22Rv1 (cell line): ENCODE results near the gene PTTG1.

Experiments
- CTCF ChIP-seq: fragments of 450-650 bp; IDR thresholded peaks from 2 replicates; pipeline ENCODE4 v1.5.1; 2017; ENCODE audit warnings: mild to moderate bottlenecking
- ZFX ChIP-seq: fragments of 450-650 bp; IDR thresholded peaks from 2 replicates; pipeline ENCODE4 v1.6.1; 2017; ENCODE audit warnings: antibody characterized with exemption, borderline replicate concordance

GRCh38 chr5:160375166-160375565, 46.5 kb upstream of the PTTG1 start:
- no peak for TF ChIP-seq CTCF
- no peak for TF ChIP-seq ZFX
